Caco-2 (cell line): ENCODE data around the gene LRGUK. TPM values are rescaled to one million over a fixed set of nuclear protein-coding genes. Genes with fewer than 3 reads are reported as not detected.

ENCODE experiments used
- BruUV-seq: library from RNA; stranded (reverse); fragments of 400-500 nt; replicated peaks from 2 replicates; lab custom pipeline; 2021; lab: Mats Ljungman, UMichigan
- CTCF ChIA-PET: fragments of 300-600 bp; sonication (Branson Sonifier 250); formaldehyde crosslinking; loops from one replicate; lab custom pipeline; 2022; ENCODE audit warnings: antibody characterized with exemption; lab: Charles Lee
- POLR2A ChIA-PET: fragments of 300-600 bp; sonication (Branson Sonifier 250); formaldehyde crosslinking; loops from one replicate; lab custom pipeline; 2022; ENCODE audit warnings: antibody characterized with exemption; lab: Charles Lee
- DNase-seq, 2 experiments: peaks; one replicate each; pipeline versions ENCODE4 v3.0.0 to v3.0.0-alpha.2; 2020 to 2022
- H3K27me3 ChIP-seq: replicated peaks from 2 replicates; pipeline ENCODE4 v1.6.0; 2011; ENCODE audit warnings: low read length; ENCODE audit not compliant: control insufficient read depth, insufficient read depth
- H3K36me3 ChIP-seq: 2 replicates; pipeline ENCODE4 v1.5.1; 2011; ENCODE audit warnings: low read length; ENCODE audit not compliant: control insufficient read depth, insufficient read depth
- H3K4me1 ChIP-seq: fragments of 250-450 bp; sonication (Bioruptor Pico); 2 replicates; pipeline ENCODE4 v1.5.1; 2020; ENCODE audit warnings: mild to moderate bottlenecking
- H3K4me3 ChIP-seq: 2 replicates; pipeline ENCODE4 v1.5.1; 2011; ENCODE audit warnings: low read depth, mild to moderate bottlenecking, control low read depth, low read length
- H3K9me3 ChIP-seq: fragments of 250-450 bp; sonication (Bioruptor Pico); 2 replicates; pipeline ENCODE4 v1.5.1; 2020; ENCODE audit warnings: mild to moderate bottlenecking, moderate library complexity
- H3K27ac Mint-ChIP-seq: one replicate; pipeline ENCODE4 v1.8.0; 2022; ENCODE audit warnings: mixed read lengths; ENCODE audit not compliant: unreplicated experiment
- H3K27me3 Mint-ChIP-seq: one replicate; pipeline ENCODE4 v1.8.0; 2022; ENCODE audit warnings: mixed read lengths; ENCODE audit not compliant: insufficient read depth, unreplicated experiment
- H3K36me3 Mint-ChIP-seq: one replicate; pipeline ENCODE4 v1.8.0; 2022; ENCODE audit warnings: mild to moderate bottlenecking, mixed read lengths; ENCODE audit not compliant: insufficient read depth, unreplicated experiment
- H3K4me1 Mint-ChIP-seq: one replicate; pipeline ENCODE4 v1.8.0; 2022; ENCODE audit warnings: low read depth, mixed read lengths; ENCODE audit not compliant: unreplicated experiment
- H3K4me3 Mint-ChIP-seq: one replicate; pipeline ENCODE4 v1.8.0; 2022; ENCODE audit warnings: mild to moderate bottlenecking, moderate library complexity, mixed read lengths; ENCODE audit not compliant: unreplicated experiment
- H3K9me3 Mint-ChIP-seq: one replicate; pipeline ENCODE4 v1.8.0; 2022; ENCODE audit warnings: mixed read lengths; ENCODE audit not compliant: unreplicated experiment
- intact Hi-C: fragments of 100-400 bp; cut with micrococcal nuclease; formaldehyde crosslinking; loops from one replicate; pipeline ENCODE4 v1.10.0; 2022; ENCODE audit not compliant: unreplicated experiment
- total RNA-seq: library from RNA; stranded (reverse); gene quantifications from 2 replicates; pipeline ENCODE4 v1.2.3, GENCODE V29; 2022
- TF ChIP-seq, protein P1 (sequence below), 2 experiments: fragments of 200-600 bp in 1 of 2; IDR thresholded peaks; 1 replicate in 1 of 2; 2 replicates in 1 of 2; pipeline versions ENCODE4 v1.5.1 to v1.8.0; 2011 to 2022; ENCODE audit warnings: antibody characterized with exemption in 1 of 2, control low read depth in 1 of 2, inconsistent platforms in 1 of 2, low read depth in 1 of 2, low read length in 1 of 2, mild to moderate bottlenecking in 1 of 2, moderate library complexity in 1 of 2; ENCODE audit not compliant: insufficient read depth in 1 of 2, severe bottlenecking in 1 of 2, unreplicated experiment in 1 of 2

LRGUK gene
- total RNA-seq, 1 experiment from 2014 or later: 0.09 TPM

DNA sequence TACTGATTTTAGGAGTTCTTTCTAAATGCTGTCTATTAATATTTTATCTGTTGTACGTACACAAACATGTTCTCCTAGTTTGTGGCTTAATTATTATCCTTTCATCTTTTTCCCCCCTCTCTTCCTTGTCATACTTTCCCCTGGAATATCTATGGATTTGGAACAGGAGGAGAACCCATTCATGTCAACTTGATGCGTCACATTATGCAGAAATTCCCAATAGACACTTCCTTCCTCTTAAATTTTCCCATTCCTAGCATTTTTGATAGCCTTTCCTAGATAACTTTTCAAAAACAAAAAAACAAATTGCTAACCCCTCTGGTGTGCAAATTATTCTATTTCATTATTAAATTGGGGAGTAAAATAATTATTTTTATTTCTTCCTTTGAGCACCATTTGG lies 153.4 kb downstream of the LRGUK start:
- H3K4me1 ChIP-seq: no peaks in the 10 kb centered on the region
- no peak overlapping the region for H3K4me3 Mint-ChIP-seq
- POLR2A ChIA-PET: no interaction called here
- H3K27me3 ChIP-seq: no peaks in the 10 kb centered on the region; the same call in 1 of the 2 replicates
- no peaks in the 10 kb centered on the region for H3K4me1 Mint-ChIP-seq
- no peaks in the 10 kb centered on the region for H3K36me3 Mint-ChIP-seq
- no TSS peak for BruUV-seq
- CTCF ChIA-PET: no interaction called here
- H3K27me3 Mint-ChIP-seq: peaks cover 15% of the 10 kb centered on the region
- intact Hi-C loops: no loop called here
- TF ChIP-seq, protein P1, sequence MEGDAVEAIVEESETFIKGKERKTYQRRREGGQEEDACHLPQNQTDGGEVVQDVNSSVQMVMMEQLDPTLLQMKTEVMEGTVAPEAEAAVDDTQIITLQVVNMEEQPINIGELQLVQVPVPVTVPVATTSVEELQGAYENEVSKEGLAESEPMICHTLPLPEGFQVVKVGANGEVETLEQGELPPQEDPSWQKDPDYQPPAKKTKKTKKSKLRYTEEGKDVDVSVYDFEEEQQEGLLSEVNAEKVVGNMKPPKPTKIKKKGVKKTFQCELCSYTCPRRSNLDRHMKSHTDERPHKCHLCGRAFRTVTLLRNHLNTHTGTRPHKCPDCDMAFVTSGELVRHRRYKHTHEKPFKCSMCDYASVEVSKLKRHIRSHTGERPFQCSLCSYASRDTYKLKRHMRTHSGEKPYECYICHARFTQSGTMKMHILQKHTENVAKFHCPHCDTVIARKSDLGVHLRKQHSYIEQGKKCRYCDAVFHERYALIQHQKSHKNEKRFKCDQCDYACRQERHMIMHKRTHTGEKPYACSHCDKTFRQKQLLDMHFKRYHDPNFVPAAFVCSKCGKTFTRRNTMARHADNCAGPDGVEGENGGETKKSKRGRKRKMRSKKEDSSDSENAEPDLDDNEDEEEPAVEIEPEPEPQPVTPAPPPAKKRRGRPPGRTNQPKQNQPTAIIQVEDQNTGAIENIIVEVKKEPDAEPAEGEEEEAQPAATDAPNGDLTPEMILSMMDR (IDR thresholded peaks at IDR 0.05; ENCODE audit: insufficient read depth in 1 of 2, low read depth in 1 of 2, low read length in 1 of 2, severe bottlenecking in 1 of 2, unreplicated experiment in 1 of 2): no peak
- H3K4me3 ChIP-seq: no peak overlapping the region
- DNase-seq: no peak
- H3K9me3 Mint-ChIP-seq: no peaks in the 10 kb centered on the region
- no peaks in the 10 kb centered on the region for H3K9me3 ChIP-seq
- H3K27ac Mint-ChIP-seq: no peak overlapping the region
- H3K36me3 ChIP-seq: no peaks in the 10 kb centered on the region

DNA sequence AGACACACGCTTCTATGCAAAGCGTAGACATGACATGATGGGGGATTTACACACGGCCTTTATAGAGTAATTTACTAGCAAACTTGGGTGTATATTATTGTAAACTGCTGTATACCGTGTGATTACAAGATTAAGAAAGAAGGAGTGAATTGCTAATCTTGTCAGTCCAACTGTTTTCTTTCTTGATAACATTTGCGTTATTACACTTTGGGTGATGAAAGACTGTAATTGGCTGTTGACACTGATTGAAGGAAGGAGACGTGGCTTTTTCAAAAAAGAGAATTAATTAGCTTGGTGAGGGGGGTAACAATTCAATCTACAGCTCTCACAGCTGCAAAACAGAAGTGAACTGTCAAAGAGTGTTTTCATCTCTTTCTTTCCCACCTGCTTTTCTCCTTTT lies 156.9 kb downstream of the LRGUK start:
- H3K9me3 Mint-ChIP-seq: no peaks in the 10 kb centered on the region
- no peaks in the 10 kb centered on the region for H3K4me1 ChIP-seq
- TF ChIP-seq, protein P1 (IDR thresholded peaks at IDR 0.05; ENCODE audit: insufficient read depth in 1 of 2, low read depth in 1 of 2, low read length in 1 of 2, severe bottlenecking in 1 of 2, unreplicated experiment in 1 of 2): no peak
- no peaks in the 10 kb centered on the region for H3K9me3 ChIP-seq
- intact Hi-C loops: no loop called here
- H3K27ac Mint-ChIP-seq: no peak overlapping the region
- no peaks in the 10 kb centered on the region; the same call in 1 of the 2 replicates for H3K27me3 ChIP-seq
- POLR2A ChIA-PET: no interaction called here
- BruUV-seq: no TSS peak
- H3K36me3 Mint-ChIP-seq: no peaks in the 10 kb centered on the region
- H3K4me1 Mint-ChIP-seq: no peaks in the 10 kb centered on the region
- H3K4me3 ChIP-seq: no peak overlapping the region
- CTCF ChIA-PET: no interaction called here
- DNase-seq: no peak
- H3K36me3 ChIP-seq: no peaks in the 10 kb centered on the region
- H3K27me3 Mint-ChIP-seq: peaks cover 16% of the 10 kb centered on the region
- H3K4me3 Mint-ChIP-seq: no peak overlapping the region

GRCh38 chr7:134284952-134285351 lies 157.8 kb downstream of the LRGUK start:
- BruUV-seq: no TSS peak
- Histone ChIP-seq H3K4me3 (no peak overlapping the region), H3K9me3 (no peaks in the 10 kb centered on the region), H3K4me1 (no peaks in the 10 kb centered on the region), H3K27me3 (no peaks in the 10 kb centered on the region; the same call in 1 of the 2 replicates), H3K36me3 (no peaks in the 10 kb centered on the region)
- Mint-ChIP-seq H3K27ac (no peak overlapping the region), H3K4me1 (peaks cover 2% of the 10 kb centered on the region), H3K4me3 (no peak overlapping the region), H3K36me3 (peaks cover 4% of the 10 kb centered on the region), H3K9me3 (no peaks in the 10 kb centered on the region), H3K27me3 (peaks cover 12% of the 10 kb centered on the region)
- POLR2A ChIA-PET: no interaction called here
- no peak for DNase-seq
- CTCF ChIA-PET: no interaction called here
- TF ChIP-seq, protein P1 (IDR thresholded peaks at IDR 0.05; ENCODE audit: insufficient read depth in 1 of 2, low read depth in 1 of 2, low read length in 1 of 2, severe bottlenecking in 1 of 2, unreplicated experiment in 1 of 2): no peak
- intact Hi-C loops: no loop called here
